ENCODE data around the gene CAMKK2. TPM values are rescaled to one million over a fixed set of nuclear protein-coding genes. Genes with fewer than 3 reads are reported as not detected.
"Not testable (repeated sequence)": the region's sequence is repeated elsewhere in the genome, so short reads cannot be mapped to it uniquely, and the experiment has no call there.

CAMKK2 gene
- total RNA-seq, 2 experiments from 2014 or later = 32.2 to 32.7 TPM

GRCh38 chr12:121217063-121217462 is 79.4 kb downstream of the CAMKK2 start:
- peaks cover 51% of the 10 kb centered on the region for H3K4me1 Mint-ChIP-seq (ENCODE audit: low read depth)
- no peaks in the 10 kb centered on the region for H3K9me3 Mint-ChIP-seq (ENCODE audit: insufficient read depth)
- H3K27ac Mint-ChIP-seq = peak overlapping the region; percentile 5
- H3K4me3 Mint-ChIP-seq = no peak overlapping the region
- no peaks in the 10 kb centered on the region for H3K27me3 Mint-ChIP-seq (ENCODE audit: low read depth)
- POLR2A ChIA-PET = no interaction called here
- H3K36me3 Mint-ChIP-seq (ENCODE audit: low read depth) = peaks cover 61% of the 10 kb centered on the region
- ATAC-seq = no peak
- no peak for DNase-seq
- CTCF ChIA-PET = interaction anchor here (3.5 kb wide), 1 partner anchor 13 kb away, joined by 19 read pairs; no protein-coding TSS in a partner anchor

- peaks cover 55% of the 10 kb centered on the region for H3K4me1 Mint-ChIP-seq (ENCODE audit: low read depth)
- no peak for DNase-seq
- POLR2A ChIA-PET = interaction anchor here (0.9 kb wide), 1 partner anchor 9 kb away, joined by 3 read pairs; no protein-coding TSS in a partner anchor
- H3K27ac Mint-ChIP-seq = no peak overlapping the region
- H3K36me3 Mint-ChIP-seq (ENCODE audit: low read depth) = peaks cover 60% of the 10 kb centered on the region
- no peak for ATAC-seq
- H3K27me3 Mint-ChIP-seq (ENCODE audit: low read depth) = no peaks in the 10 kb centered on the region
- CTCF ChIA-PET = interaction anchor here (0.9 to 3.5 kb wide), 3 partner anchors 14 to 156 kb away, joined by 3 to 19 read pairs (median 5); no protein-coding TSS in a partner anchor
- no peak overlapping the region for H3K4me3 Mint-ChIP-seq
- H3K9me3 Mint-ChIP-seq (ENCODE audit: insufficient read depth) = no peaks in the 10 kb centered on the region
These were observed 80.4 kb downstream of the CAMKK2 start for GRCh38 chr12:121216102-121216501.

DNA sequence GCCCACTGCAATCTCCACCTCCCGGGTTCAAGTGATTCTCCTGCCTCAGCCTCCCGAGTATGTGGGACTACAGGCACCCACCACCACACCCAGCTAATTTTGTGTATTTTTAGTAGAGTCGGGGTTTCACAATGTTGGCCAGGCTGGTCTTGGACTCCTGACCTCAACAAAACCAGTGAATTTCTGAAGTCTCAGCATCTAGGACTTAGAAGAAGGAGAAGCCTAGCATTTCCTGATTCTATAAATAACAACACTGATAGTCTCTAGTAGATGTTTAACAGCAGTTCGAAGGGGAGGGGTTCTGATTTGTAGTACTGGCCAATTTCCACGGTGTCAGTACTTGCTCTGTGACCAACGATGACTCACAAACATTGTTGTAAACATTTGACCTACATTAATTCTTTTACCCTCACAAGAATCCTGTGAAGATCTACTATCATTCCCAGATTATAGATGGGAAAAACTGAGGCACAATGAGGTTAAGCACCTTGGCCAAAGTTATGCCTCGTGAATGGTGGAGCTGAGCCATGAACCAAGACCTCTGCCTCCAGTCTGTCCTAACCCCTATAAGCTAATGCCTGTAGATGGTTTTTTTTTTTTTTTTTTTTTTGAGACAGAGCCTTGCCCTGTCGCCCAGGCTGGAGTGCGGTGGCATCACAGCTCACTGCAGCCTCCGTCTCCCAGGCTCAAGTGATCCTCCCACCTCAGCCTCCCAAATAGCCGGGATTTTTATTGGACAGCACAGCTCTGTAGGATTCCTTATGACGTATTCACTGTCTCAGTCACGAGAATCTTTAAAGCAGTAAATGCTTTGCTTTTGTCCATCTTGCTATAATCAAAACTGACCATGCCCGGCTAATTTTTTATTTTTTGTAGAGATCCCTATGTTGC is 81.4 kb downstream of the CAMKK2 start:
- Mint-ChIP-seq H3K4me3 (peak overlapping the region; percentile 4), H3K27ac (peak overlapping the region; percentile 67), H3K9me3 (ENCODE audit: insufficient read depth) (no peaks in the 10 kb centered on the region), H3K4me1 (ENCODE audit: low read depth) (peaks cover 54% of the 10 kb centered on the region), H3K36me3 (ENCODE audit: low read depth) (peaks cover 58% of the 10 kb centered on the region), H3K27me3 (ENCODE audit: low read depth) (no peaks in the 10 kb centered on the region)
- ChIA-PET CTCF (interaction anchor here (0.6 to 3.5 kb wide), 4 partner anchors 15 to 155 kb away, joined by 3 to 19 read pairs (median 4); no protein-coding TSS in a partner anchor), POLR2A (interaction anchor here (0.5 to 0.9 kb wide), 4 partner anchors 10 to 1014 kb away, joined by 3 to 5 read pairs (median 3); no protein-coding TSS in a partner anchor)
- DNase-seq = no peak
- no peak for ATAC-seq

DNA sequence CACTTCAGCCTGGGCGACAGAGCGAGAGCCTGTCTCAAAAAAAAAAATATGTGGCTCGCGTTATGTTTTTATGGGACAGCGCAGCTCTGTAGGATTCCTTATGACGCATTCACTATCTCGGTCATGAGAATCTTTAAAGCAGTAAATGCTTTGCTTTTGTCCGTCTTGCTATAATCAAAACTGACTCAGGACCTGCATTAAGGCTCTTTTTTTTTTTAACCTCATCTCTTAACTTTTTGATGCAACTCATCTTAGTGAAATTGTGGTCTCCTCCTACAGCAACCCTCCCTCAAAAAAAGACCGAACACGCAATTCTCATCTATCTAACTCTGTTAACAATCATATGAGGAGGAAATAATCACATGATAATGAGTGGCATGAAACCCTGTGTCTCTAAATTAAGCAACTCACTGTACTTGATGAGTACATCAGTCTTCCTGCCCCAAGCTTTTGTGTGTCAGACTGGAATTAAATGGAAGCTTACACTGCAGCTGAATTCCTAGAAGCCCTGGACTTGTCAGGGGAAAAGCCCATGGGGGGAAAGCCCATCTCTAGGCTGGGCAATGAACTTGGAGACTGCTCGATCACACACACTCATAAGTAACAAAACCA is 82.2 kb downstream of the CAMKK2 start:
- ChIA-PET CTCF (interaction anchor here (0.6 to 0.9 kb wide), 2 partner anchors 107 to 154 kb away, joined by 3 to 4 read pairs; no protein-coding TSS in a partner anchor), POLR2A (interaction anchor here (0.6 to 1.1 kb wide), 4 partner anchors 10 to 86 kb away, joined by 3 to 5 read pairs (median 3); no protein-coding TSS in a partner anchor)
- Mint-ChIP-seq H3K4me3 (no peak overlapping the region), H3K9me3 (ENCODE audit: insufficient read depth) (no peaks in the 10 kb centered on the region), H3K4me1 (ENCODE audit: low read depth) (peaks cover 57% of the 10 kb centered on the region), H3K36me3 (ENCODE audit: low read depth) (peaks cover 54% of the 10 kb centered on the region), H3K27ac (peak overlapping the region; percentile 67), H3K27me3 (ENCODE audit: low read depth) (no peaks in the 10 kb centered on the region)
- no peak for ATAC-seq
- DNase-seq = no peak

- H3K36me3 Mint-ChIP-seq (ENCODE audit: low read depth) = peaks cover 42% of the 10 kb centered on the region
- no peaks in the 10 kb centered on the region for H3K9me3 Mint-ChIP-seq (ENCODE audit: insufficient read depth)
- H3K4me3 Mint-ChIP-seq = no peak overlapping the region
- no peak for DNase-seq
- H3K27me3 Mint-ChIP-seq (ENCODE audit: low read depth) = no peaks in the 10 kb centered on the region
- no peak for ATAC-seq
- peaks cover 58% of the 10 kb centered on the region for H3K4me1 Mint-ChIP-seq (ENCODE audit: low read depth)
- POLR2A ChIA-PET = no interaction called here
- CTCF ChIA-PET = no interaction called here
- no peak overlapping the region for H3K27ac Mint-ChIP-seq
These were observed 83.6 kb downstream of the CAMKK2 start for GRCh38 chr12:121212875-121213274.

- H3K27me3 Mint-ChIP-seq (ENCODE audit: low read depth) = peaks cover under 1% of the 10 kb centered on the region
- H3K27ac Mint-ChIP-seq = peak within 1 kb of the TSS; percentile 89
- ATAC-seq (peak; percentile 89), DNase-seq (peak; percentile 90)
- no peaks in the 10 kb centered on the region for H3K9me3 Mint-ChIP-seq (ENCODE audit: insufficient read depth)
- CTCF ChIA-PET = interaction anchor here (0.7 to 1.0 kb wide), 5 partner anchors 14 to 150 kb away, joined by 3 to 6 read pairs (median 3); no protein-coding TSS in a partner anchor
- POLR2A ChIA-PET = interaction anchor here (0.7 to 1.2 kb wide), 3 partner anchors 14 to 81 kb away, joined by 3 to 5 read pairs (median 3); no protein-coding TSS in a partner anchor
- peak within 1 kb of the TSS; percentile 82 for H3K4me3 Mint-ChIP-seq
- H3K36me3 Mint-ChIP-seq (ENCODE audit: low read depth) = peaks cover 29% of the 10 kb centered on the region
- peaks cover 41% of the 10 kb centered on the region for H3K4me1 Mint-ChIP-seq (ENCODE audit: low read depth)
These were observed 86.6 kb downstream of the CAMKK2 start, which contains the start of gene P2RX4 for GRCh38 chr12:121209624-121210572. TSS of gene P2RX4 (plus strand) at chr12:121210129. CDS start at chr12:121210165, 36 bp downstream.

DNA sequence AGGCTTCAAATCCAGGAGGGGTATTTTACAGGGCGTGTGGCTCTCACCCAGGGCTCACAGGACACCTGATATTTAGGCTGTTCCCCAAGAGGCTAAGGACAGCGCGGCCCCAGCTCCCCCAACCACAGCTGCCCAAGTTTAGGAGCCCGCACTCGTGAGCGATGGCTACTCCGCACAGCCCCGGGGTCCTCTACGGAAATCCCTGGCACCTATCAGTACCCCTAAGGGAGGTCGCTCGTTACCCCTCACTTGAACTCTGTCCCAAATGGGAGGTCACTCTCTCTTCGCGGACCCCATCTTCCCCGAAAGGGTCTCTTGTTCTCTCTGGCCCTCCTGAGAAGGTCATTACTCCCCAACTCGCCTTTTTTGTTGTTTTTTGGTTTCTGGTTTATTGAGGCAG is 87.3 kb downstream of the CAMKK2 start:
- peaks cover 24% of the 10 kb centered on the region for H3K36me3 Mint-ChIP-seq (ENCODE audit: low read depth)
- peaks cover 3% of the 10 kb centered on the region for H3K27me3 Mint-ChIP-seq (ENCODE audit: low read depth)
- peak overlapping the region; percentile 78 for H3K4me3 Mint-ChIP-seq
- H3K27ac Mint-ChIP-seq = peak overlapping the region; percentile 89
- ATAC-seq (no peak), DNase-seq (no peak)
- POLR2A ChIA-PET = no interaction called here
- no peaks in the 10 kb centered on the region for H3K9me3 Mint-ChIP-seq (ENCODE audit: insufficient read depth)
- H3K4me1 Mint-ChIP-seq (ENCODE audit: low read depth) = peaks cover 38% of the 10 kb centered on the region
- CTCF ChIA-PET = no interaction called here

DNA sequence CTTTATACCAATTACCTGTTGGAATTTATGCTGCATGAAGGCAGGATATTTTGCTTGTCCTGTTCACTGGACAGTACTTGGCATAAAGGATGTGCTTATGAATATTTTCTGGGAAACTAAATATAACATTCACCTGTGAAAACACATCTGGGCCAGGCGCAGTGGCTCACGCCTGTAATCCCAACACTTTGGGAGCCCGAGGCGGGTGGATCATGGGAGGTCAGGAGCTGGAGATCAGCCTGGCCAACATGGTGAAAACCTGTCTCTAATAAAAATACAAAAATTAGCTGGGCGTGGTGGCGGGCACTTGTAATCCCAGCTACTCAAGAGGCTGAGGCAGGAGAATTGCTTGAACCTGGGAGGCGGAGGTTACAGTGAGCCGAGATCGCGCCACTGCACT is 87.9 kb downstream of the CAMKK2 start:
- Mint-ChIP-seq H3K27ac (peak overlapping the region; percentile 89), H3K4me1 (ENCODE audit: low read depth) (peaks cover 37% of the 10 kb centered on the region), H3K4me3 (peak overlapping the region; percentile 78), H3K36me3 (ENCODE audit: low read depth) (peaks cover 20% of the 10 kb centered on the region)
- H3K27me3 Mint-ChIP-seq (ENCODE audit: low read depth); POLR2A ChIA-PET; ATAC-seq; H3K9me3 Mint-ChIP-seq (ENCODE audit: insufficient read depth); DNase-seq: not testable (repeated sequence)
- CTCF ChIA-PET = interaction anchor here (1.1 kb wide), 1 partner anchor 98 kb away, joined by 4 read pairs; no protein-coding TSS in a partner anchor

- Mint-ChIP-seq H3K4me3 (no peak overlapping the region), H3K27me3 (ENCODE audit: low read depth) (peaks cover 5% of the 10 kb centered on the region), H3K4me1 (ENCODE audit: low read depth) (peaks cover 13% of the 10 kb centered on the region), H3K27ac (no peak overlapping the region), H3K36me3 (ENCODE audit: low read depth) (peaks cover under 1% of the 10 kb centered on the region), H3K9me3 (ENCODE audit: insufficient read depth) (no peaks in the 10 kb centered on the region)
- DNase-seq (no peak), ATAC-seq (no peak)
- ChIA-PET POLR2A (no interaction called here), CTCF (no interaction called here)
These were observed 91.0 kb downstream of the CAMKK2 start for GRCh38 chr12:121205491-121205890.

DNA sequence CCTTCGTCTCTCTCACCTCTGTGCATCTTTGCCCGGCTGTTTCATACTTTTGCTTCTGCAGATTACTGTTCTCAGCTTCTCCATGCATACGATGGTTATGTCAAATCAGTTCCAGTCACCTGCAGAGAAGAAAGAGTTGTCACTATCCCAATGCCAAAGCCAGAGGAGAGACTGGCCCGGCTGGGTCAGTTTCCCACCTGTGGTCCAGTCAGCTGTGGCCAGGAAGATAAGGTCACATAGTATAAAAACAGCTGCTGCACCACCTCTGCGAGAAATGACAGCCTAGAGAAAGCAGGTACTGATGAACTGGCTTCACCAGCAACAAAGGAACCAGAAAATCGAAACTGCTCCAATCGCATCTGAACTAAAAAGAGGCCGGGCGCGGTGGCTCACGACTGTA is 93.0 kb downstream of the CAMKK2 start:
- H3K27me3 Mint-ChIP-seq (ENCODE audit: low read depth) = peaks cover 5% of the 10 kb centered on the region
- no peak overlapping the region for H3K4me3 Mint-ChIP-seq
- CTCF ChIA-PET = no interaction called here
- no peak overlapping the region for H3K27ac Mint-ChIP-seq
- ATAC-seq = no peak
- H3K36me3 Mint-ChIP-seq (ENCODE audit: low read depth) = no peaks in the 10 kb centered on the region
- peaks cover 7% of the 10 kb centered on the region for H3K4me1 Mint-ChIP-seq (ENCODE audit: low read depth)
- POLR2A ChIA-PET = no interaction called here
- no peaks in the 10 kb centered on the region for H3K9me3 Mint-ChIP-seq (ENCODE audit: insufficient read depth)
- no peak for DNase-seq
